NK-92 (cell line): ENCODE results near the gene SEMA3E.

Experiments used
- DNase-seq: peaks from one replicate; lab custom pipeline; 2025; ENCODE audit not compliant: unreplicated experiment; lab: John Stamatoyannopoulos, UW

SEMA3E gene

DNA sequence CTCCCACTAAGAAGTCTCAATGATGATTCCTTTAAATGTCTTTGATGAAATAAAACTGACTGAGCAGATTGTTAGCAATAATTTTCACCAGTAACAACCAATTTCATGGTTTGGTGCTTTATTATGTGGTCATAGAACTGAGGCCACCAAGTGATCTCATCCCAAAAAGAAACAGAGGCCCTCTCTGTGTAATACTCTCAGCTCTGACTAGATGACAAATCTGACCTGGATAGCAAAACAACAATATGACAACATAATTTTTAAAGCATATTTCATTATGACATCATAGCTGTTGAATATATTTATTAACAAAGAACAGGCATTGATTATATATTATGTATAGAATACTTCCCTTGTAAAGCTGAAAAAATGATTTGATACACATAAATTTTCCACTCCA, 5.9 kb downstream of the SEMA3E start:
- no peak for DNase-seq

DNA sequence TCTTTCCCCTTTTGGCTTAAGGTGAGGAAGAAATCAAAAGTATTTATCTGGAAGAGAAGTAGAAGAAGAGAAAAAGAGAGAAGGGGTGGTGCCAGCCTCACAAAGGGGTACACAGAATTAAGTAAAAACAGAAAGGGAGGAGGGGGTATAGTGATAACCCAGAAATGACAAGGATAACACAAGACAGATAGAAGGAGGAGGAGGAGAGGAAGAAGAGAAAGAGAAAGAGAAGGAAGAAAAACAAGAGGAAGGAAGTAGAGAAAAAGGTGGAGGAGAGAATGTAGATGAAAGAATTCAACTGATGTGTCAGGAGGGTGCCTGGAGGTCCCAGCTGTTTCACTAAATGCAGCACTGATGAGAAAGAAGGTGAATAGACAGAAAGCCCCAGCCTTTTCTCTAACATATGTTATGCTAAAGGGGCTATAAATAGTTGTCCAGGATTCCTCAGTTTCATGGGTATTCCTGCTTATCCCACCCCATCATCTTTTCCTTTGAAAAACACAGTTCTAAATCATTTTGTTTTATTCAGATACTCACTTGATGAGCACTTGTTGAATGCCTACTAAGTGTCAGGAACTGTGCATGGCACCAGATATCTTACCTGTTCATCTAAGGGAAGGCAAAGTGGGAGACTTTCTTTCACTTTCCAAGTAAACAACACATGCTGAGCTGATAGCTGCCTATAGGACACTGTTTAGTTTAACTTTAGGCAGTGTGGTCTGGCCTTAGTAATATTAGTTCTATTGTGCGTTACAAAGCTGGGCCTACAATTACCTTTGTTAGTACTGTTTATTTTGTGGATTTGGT, 8.0 kb downstream of the SEMA3E start:
- DNase-seq = no peak

DNA sequence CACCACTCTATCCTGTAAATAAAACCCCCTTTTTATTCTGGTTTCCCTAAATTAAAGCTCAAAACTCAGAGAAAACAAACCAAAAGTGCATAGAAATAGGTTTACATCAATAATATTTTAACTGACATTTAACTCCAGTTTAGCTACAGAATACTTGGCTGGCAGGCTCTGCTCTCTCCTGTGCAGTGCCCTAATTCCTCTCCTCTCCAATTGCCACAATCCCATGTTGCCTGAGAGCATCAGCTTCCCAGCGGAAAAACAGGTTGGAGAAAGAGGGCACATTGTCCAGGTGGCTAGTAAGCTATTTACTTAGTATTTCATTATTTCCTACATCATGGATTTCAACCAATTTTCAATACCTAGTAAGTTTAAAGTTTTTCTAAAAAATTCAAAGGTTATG, 8.7 kb downstream of the SEMA3E start:
- no peak for DNase-seq

DNA sequence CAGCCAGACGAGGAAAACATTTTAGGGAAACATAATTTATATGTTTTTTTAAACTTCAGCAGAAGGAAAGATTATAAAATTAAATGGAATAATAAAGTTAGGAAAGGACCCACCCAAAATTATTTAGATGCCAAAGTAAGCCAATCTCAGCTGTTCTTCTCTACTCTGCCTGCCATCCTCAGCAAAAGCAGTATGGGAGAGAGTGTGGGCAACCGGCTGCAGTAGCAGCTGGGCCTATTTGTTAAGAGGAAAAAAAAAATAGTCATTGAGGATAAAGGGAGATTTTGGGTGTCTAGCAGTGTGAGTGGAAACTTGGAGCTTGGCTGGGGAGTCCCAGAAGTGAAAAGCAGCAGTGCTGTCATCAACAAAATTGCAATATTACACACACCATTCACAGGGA, 15.4 kb downstream of the SEMA3E start:
- no peak for DNase-seq

DNA sequence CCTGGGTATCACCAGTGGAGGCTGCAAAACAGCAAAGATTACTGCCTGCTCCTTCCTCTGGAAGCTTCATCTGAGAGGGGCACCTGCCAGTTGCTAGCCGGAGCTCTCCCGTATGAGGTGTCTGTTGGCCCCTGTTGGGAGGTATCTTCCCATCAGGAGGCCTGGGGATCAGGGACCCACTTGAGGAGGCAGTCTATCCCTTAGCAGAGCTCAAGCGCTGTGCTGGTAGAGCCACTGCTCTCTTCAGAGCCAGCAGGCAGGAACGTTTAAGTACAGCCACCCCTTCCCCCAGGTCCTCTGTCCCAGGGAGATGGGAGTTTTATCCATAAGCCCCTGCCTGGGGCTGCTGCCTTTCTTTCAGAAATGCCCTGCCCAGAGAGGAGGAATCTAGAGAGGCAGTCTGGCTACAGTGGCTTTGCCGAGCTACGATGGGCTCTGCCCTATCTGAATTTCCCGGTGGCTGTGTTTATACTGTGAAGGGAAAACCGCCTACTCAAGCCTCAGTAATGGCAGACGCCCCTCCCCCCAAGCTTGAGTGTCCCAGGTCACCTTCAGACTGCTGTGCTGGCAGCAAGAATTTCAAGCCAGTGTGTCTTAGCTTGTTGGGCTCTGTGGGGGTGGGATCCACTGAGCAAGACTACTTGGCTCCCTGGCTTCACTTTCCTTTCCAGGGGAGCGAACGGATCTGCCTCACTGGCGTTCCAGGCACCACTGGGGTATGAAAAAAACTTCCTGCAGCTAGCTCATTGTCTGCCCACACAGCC, 19.6 kb downstream of the SEMA3E start:
- no peak for DNase-seq

DNA sequence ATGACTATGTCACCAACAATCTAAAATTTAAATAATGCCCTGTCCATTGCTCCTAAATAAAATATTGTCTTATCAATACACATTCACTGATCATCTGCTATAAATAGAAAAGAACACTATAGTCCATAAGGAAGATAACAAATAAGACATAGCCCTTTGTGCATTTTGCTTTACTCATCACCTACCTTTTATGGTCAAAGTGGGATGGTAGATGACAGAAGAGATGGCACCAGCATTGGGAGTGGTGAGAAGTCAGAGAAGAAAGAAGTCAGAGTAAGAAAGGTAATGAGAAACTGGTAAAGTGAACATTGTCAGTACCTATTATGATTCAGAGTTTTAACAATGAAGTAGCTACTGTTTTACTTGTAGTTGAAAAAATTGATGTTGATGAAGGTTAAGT, 31.1 kb downstream of the SEMA3E start:
- no peak for DNase-seq

DNA sequence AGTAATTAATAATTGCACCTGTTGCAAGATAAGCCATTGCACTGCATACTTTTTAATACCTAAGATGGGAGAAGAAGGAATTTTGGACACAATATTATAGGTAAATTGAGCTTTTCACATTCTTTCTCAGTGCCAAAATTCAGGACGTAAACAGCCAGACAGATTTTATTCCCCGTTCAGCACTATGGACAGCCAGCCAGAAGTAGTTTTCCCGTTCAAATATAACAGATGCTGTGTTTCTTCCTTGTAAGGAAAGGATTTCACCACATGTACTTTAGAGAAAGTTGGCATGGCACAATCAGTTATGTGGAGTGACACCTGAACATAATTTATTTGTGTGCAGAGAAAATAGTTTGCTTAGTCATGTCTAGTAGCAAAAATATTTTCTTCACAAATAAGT, 34.8 kb downstream of the SEMA3E start:
- no peak for DNase-seq

DNA sequence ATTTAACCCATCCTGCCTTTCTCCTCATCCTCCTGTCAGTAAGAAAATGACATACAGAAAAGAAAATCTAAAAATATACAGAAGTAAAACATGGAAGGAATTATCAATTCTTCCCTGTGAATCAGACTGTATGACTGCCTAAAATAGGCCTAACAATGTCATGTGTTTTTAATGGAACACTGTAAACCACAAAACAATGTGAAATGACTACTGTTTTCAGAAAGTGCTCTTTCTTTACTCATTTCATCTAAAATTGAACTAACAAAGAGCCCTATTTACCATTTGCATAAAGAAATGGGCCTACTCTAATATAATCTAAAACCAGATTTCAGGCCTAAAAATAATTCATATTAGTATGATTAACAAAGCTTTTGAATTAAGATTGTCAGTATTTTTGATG, 35.7 kb downstream of the SEMA3E start:
- no peak for DNase-seq

DNA sequence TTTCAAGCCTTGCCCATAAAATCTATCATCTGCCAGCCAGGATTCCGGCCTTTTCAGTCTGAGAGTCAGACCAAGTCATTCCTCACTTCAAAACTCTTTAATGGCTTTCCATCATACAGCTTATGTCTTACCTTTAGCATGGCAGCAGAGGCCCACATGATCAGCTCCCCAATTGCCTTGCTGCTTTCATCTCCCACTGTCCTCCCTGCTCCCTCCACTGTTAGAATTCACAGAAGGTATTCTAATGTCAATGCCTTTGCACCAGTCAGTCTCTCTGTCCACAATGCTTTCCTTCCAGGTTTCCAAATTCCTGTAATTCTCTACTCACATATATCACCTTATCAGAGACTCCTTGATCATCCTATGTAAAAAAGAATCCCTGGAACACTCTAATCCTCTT, 37.2 kb downstream of the SEMA3E start:
- no peak for DNase-seq

DNA sequence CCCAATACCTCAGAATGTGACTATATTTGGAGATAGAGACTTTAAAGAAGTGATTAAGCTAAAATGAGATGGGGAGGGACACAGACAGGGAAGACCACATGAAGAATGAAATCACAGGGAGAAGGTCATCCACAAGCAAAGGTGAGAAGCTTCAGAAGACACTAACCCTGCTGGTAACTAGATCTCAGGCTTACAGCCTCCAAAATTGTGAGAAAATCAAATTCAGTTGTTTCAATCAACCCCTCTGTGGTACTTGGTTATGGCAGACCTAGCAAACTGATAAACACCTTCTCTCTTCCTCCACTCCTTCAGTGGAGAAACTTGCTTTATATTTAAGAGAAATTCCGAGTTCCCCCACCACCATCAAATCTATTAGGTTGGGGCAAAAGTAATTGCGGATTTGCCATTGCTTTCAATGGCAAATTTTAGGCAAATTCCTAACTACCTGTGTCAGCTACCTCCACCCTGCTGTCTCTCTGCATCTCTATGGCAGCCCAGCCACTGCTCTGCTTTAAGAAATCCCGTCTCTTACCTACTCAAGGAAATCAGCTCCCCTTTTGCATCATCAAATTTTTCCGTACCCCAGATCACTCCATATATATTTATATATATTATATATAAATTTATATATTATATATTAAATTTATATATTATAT, 38.2 kb downstream of the SEMA3E start:
- no peak for DNase-seq

DNA sequence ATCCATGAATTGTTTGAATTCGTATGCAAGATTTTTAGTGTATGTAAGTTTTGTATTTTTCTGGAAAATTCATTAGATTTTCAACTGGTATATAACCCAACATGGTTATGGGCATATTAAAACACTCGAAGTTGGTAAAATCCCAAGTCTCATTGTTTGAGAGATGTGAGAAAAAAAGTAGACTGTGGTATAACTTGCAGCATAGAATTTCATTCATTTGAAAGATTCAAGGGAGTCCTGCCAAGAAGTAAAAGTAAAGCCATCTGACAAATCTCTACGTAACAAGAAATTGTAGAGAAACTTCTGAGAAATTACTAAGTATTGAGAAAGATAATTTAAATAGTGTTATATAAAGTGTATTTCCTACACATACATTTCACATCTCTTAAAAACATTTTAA, 40.2 kb downstream of the SEMA3E start:
- DNase-seq = no peak

DNA sequence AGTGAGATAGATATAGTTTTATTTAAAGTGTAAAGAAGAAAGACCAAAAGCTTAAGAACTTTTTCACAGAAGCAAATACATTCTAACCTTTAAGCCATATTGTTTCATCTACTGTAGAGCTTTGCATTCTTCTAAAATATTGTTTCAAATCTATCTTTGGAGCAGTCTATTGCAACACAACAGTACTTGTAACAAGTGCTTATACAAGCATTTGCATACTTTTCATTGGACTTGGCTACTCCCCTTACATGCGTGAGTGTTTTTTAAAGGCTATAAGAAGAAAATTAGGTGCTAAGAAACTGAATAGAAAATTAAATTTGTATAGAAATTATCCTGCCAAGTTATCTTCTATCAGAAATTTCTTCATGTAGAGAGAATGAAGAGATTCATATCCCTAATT, 45.3 kb downstream of the SEMA3E start:
- DNase-seq = no peak

DNA sequence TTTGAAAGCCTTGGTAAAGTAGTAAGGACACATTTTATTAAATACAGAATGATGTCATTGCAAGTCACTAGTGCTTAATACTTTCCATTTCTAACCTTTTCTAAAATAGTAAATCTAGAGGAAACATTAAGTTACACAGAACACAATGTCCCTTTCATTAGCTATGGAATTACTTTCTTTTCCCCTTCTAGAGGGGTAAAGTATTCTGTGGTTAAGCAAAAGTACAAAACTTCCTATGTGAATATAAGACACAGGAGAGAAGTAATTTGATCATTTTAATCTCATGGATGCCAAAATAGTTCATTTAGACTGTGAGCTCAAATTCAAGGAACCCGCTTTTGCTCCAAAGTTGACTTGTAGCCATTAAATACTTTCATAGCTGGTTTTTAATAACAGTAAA, 49.8 kb downstream of the SEMA3E start:
- DNase-seq = no peak

DNA sequence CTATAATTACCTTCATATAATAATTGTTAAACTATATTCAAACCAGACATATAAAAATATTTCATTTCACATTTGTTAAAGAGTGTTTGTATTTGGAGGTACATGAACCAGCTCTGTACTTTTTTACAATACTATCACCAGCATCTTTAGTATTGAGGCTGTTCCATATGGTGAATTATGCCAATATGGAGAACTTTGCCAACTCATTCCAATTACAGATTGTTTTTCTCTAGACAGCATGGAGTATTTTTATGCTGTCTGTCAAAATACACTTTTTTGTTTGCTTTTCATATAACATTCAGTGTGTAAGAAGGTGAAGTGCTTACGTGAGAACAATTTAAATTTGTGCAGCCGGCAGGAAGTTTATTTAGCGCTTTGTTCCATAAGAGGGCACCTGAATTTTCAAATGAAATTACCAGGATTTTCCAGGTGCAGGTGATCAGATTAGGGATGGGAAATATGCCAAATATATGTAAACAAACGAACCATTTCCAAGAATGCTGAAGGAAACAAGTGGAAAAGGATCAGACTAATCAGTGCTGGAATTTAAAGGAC, 54.9 kb downstream of the SEMA3E start:
- no peak for DNase-seq

DNA sequence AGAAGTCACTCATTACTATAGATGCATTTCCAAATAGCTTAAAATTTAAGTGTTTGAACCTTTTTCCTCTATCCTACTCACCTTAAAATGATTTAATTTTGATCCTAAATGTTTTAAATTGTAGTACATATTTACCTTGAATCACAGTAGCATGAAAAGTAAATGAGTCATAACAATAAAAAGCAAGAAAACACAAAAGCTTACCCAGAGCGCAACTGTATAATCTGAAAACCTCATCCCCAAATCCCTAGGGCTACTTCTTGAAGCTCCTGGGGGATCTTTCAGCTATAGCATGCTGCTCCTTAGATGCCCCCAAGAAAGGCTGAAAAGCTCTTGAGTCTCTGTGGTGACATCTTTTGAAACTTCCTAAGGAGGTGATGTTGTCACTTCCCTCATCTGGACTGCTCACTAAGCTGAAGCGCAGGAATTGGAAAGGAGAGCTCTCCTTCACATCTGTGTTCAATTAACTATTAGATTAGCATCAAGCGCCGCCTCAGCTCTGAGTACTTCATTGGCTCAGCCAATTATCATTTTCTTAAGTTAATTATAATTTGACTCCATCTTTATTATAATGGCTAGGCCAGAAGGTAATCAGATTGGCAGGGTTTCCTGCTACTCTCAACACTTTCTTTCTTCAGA, 60.2 kb downstream of the SEMA3E start:
- no peak for DNase-seq

DNA sequence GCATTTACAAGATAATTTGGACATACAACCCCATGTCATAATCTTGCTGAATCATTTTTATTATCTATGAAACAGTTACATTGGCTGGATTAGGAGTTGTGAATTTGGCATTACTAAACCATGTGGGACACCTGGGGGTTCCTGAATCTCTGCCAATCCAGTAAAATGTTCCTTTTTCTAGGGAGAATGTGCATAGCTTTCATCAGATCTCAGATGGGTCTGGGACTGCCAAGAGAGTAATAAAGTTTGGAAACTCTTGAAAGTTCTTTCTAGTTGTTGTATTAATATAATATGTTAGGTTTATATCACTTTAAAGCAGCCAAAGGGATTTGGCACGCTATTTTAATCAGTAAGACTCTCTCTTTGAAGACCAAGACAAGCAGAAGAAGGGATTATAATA, 62.7 kb downstream of the SEMA3E start:
- DNase-seq = no peak

DNA sequence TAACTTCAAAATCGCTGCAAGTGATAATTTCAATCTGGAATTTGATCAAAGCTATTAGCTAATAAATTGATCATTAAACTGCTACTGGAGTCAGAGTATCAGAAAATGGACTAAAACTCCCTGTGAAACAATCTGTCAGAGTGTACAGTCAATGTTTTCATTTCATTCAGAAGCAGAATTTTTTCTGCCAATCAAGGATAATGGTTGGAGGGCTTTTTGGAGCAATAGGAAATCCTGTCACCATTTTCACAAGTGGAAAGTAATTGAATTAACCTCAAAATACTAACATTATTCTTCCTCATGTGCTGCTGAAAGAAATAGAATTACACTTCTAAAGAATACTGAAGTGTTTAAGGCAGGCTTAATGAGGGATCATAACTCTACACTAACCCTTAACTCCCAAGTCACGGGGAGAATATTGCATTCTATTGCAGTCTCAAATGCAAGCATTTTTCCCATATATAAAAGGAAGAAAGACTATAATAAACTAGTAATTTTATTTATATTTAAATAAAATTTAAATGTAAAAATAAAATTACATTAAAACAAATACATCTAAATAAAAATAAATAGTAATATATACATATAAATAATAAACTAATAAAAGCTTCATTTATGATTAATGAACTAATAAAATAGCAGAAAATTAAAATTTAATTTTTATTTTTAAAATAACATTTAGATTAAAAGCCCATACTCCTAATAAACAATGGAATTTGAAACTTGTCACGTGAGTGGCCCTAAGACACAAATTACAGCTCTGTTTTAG, 67.1 kb downstream of the SEMA3E start:
- no peak for DNase-seq

DNA sequence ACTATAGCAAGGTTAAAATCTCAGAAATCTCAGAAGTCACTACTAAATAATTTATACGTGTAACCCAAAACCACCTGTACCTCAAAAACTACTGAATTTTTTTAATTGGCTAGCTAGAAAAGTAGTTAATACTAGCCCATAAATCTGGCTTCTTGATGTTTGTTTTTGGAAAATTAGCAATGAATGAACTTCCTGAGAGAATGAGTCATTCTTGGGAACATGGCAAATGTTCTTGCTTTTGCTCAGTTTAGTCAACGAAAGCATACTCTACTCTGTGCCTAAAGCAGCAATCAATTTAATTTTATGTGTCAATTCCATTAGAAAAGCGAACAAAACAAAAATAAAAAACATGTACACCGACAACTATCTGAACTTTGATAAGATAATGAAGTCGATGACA, 69.2 kb downstream of the SEMA3E start:
- DNase-seq = no peak

DNA sequence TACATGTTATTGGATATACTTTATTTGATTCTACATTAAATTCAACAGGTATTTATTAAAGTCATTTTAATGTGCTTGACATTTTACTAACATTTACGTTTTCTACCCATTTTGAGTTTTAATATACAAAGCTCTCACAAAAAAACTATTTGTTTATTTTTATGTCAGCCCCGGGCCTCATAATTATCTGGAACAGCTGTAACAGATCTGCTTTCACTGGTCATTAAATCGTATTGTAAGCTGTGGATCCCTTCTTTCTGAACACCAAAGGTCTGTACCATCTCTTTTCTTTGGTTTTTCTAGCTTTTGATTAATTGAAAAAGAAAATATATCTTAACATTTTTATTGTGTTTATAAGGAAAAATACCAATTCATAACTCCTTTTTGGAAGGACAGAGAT, 73.5 kb downstream of the SEMA3E start:
- DNase-seq = no peak

DNA sequence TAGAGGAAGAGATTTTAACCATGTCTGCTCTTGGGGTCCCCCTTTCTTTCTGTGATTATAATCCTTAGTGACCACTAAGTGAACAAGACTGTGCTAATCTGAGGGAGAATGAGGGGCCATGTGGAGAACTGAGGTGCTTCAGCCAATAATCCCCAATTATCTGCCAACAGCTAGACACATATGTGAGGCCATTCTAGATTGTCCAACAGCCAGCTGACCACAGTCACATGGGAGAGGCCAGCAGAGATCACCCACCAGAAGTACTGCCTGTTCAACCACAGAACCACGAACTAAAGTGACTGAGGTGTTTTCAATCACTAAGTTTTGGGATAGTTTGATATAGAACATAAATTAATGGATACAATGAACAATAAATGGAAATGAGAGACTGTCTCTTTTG, 74.3 kb downstream of the SEMA3E start:
- DNase-seq = no peak

DNA sequence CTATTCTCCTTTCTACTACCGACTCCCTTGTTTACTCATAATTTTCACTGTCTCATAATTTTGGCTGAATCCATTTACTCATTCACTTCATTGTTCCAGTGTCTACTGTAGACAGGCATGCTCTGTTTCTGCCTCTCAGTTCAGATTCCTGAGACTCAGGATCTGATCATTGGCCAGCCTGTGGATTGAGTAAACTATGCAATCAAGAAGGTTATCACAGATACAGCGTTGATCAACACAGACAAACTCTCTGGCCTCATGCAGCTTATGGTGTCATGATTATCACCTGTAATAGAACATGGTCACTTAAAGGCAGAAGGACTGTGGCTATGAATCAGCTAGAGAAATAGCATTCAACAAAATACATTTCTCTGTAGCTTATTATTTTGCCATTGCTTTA, 86.0 kb downstream of the SEMA3E start:
- DNase-seq = no peak
